ENCODE measurements around the gene NIF3L1. TPM values are rescaled to one million over a fixed set of nuclear protein-coding genes. Genes with fewer than 3 reads are reported as not detected.

NIF3L1 gene
- total RNA-seq, 2 donors from 2014 or later, result 19.0 to 19.1 TPM

- intact Hi-C loops (cut with DNase I), result no loop called here
- no peak for DNase-seq (ENCODE audit: low spot score)
Observed at GRCh38 chr2:200944467-200945394, 55.6 kb downstream of the NIF3L1 start.

- DNase-seq (ENCODE audit: low spot score), result no peak
- intact Hi-C loops (cut with DNase I), result no loop called here
Observed at GRCh38 chr2:200945395-200945729, 56.2 kb downstream of the NIF3L1 start.

- intact Hi-C loops (cut with DNase I), result no loop called here
- DNase-seq (ENCODE audit: low spot score), result no peak
Observed at GRCh38 chr2:200950378-200950777, 61.2 kb downstream of the NIF3L1 start.

Other genes starting within 250 kb of the NIF3L1 start
- gene BZW1, start 77.5 kb upstream of the NIF3L1 start, total RNA-seq, result 100 to 1,000 TPM; 211 to 220 TPM
- 100 to 1,000 TPM in 1 of 2 donors, 10 to 100 TPM in 1; 91.2 to 127 TPM for gene CLK1, start 24.7 kb upstream of the NIF3L1 start, total RNA-seq
- gene PPIL3, start 294 bp upstream of the NIF3L1 start, total RNA-seq, result 10 to 100 TPM; 18.0 to 20.6 TPM
- 10 to 100 TPM; 19.2 to 21.3 TPM for gene ORC2, start 74.3 kb downstream of the NIF3L1 start, total RNA-seq
- 10 to 100 TPM; 21.2 to 21.5 TPM for gene HYCC2, start 182.3 kb downstream of the NIF3L1 start, total RNA-seq
- gene NDUFB3, start 182.6 kb downstream of the NIF3L1 start, total RNA-seq, result 10 to 100 TPM; 60.6 to 69.0 TPM
- gene CFLAR, start 226.8 kb downstream of the NIF3L1 start, total RNA-seq, result 100 to 1,000 TPM; 140 to 142 TPM

Measured in posterior vena cava (tissue), 2 donors.